Measurements from ENCODE around the gene ADD1.

ADD1 gene

DNA sequence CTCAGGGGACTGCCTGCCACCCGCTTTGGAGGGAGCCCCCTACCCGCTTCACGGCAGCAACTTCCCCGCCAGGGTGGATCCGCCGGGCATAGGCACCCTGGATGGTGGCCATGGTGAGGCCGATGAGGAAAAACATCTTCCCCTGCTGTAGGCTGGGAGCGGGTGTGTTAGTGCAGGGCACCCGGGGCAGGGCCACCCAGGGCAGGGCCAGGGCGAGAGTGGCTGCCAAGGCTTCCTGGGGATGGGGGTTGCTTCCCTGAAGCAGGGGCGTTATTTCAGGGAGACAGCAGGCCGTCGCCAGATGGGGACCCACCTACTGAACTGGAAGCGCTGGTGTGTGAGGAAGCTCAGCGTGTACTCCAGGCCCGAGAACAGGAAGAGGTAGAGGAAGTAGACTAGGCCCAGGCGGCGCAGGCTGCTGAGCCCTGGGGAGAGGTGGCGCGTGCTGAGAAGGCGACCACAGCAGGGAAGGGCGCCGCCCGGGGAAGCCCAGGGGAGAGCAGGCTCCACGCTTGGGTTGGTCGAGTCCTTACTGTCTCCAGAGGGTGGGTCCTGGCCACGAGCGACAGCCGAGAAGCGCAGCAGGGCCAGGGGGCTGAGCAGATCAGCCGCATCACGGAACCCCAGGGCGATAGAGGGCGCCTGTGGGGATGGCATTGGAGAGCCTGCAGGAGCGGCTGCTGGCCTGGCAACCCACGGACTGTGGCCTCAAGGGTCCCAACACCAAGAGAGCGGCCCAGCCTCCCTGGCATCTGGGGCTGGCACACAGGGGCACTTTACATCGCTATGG lies 88.1 kb downstream of the ADD1 start:
- TF ChIP-seq, protein P1, sequence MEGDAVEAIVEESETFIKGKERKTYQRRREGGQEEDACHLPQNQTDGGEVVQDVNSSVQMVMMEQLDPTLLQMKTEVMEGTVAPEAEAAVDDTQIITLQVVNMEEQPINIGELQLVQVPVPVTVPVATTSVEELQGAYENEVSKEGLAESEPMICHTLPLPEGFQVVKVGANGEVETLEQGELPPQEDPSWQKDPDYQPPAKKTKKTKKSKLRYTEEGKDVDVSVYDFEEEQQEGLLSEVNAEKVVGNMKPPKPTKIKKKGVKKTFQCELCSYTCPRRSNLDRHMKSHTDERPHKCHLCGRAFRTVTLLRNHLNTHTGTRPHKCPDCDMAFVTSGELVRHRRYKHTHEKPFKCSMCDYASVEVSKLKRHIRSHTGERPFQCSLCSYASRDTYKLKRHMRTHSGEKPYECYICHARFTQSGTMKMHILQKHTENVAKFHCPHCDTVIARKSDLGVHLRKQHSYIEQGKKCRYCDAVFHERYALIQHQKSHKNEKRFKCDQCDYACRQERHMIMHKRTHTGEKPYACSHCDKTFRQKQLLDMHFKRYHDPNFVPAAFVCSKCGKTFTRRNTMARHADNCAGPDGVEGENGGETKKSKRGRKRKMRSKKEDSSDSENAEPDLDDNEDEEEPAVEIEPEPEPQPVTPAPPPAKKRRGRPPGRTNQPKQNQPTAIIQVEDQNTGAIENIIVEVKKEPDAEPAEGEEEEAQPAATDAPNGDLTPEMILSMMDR (IDR thresholded peaks at IDR 0.05; ENCODE audit: low read depth, low read length), result no peak
- DNase-seq (ENCODE audit: extremely low read depth, low read depth), result no peak

DNA sequence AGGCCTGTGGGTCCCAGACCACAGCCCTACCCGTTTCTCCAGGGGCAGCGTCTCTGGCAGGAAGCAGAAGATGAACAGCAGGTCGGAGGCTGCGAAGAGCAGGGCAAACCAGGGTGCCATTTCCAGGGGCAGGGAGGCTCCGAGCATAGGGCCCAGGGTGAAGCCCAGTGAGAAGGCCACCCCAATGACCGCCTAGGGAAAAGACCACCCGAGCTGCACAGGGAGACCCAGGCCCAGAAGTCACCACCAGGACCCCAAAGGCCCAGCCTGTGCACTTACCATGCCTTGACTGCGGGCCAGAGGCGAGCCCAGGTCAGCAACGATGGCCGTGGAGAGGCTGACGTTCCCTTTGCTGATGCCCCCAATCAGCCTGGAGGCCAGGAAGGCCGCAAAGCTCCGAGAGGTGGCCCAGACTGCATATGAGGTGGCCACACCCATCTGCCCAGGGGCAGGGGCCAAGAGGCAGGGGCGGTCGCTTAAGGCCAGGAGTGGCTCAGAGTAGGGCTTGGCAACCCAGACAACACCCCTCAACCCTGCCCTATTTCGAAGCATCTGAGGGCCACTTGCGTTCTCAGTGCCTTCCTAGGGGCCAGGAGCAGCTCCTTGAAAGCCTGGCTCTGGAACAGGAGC lies 88.8 kb downstream of the ADD1 start:
- TF ChIP-seq, protein P1 (IDR thresholded peaks at IDR 0.05; ENCODE audit: low read depth, low read length), result no peak
- no peak for DNase-seq (ENCODE audit: extremely low read depth, low read depth)

DNA sequence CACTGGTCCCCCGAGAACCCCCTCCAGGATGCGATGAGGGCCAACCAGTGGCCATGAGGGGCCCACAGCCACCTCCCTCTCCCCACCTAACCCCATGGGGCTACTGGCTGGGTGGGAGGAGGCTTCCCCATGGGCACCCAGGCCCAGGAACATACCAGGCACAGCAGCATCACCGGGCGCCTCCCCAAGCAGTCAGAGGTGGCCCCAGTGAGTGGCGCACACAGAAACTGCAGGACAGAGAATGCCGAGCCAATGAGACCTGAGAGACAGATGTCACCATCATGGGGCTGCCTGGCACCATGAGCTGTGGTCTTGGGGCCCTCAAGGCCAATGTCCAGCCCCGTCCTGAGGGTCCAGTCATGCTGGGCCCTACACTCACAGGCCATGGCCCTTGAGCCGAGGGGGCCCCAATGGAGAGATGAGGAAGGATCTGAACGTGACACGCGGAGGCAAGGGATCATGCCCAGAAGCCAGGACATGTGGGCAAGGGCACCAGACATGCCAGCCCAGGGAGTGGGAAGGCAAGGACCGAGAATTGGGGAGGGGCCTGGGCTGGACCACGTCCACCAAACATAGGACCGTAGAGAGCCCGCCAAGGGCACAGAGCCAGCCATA lies 89.4 kb downstream of the ADD1 start:
- TF ChIP-seq, protein P1 (IDR thresholded peaks at IDR 0.05; ENCODE audit: low read depth, low read length), result no peak
- DNase-seq (ENCODE audit: extremely low read depth, low read depth), result no peak

DNA sequence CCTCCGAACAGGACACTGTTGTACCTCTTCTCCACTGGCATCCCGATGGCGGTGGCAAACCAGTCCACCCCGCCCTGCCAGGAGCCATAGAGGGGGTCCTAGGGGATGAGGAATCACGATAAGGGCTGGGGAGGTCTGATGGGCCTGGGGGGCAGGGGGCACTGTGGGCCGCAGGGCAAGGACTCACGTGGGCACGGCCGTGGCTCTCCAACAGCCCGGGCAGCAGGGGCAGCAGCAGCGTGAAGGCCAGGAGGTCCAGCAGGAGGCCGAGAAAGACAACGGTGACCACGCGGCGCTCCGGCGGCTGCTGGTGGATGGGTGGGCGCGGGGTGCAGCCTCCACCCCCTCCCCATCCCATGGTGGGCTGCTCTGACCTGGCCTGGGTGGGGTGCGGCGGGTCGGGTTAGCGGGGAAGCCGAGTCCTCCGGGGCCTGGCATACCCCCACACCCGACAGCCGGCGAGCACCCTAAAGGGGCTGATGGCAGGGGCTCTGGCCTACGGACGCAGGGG lies 90.0 kb downstream of the ADD1 start:
- TF ChIP-seq, protein P1 (IDR thresholded peaks at IDR 0.05; ENCODE audit: low read depth, low read length), result no peak
- DNase-seq (ENCODE audit: extremely low read depth, low read depth), result no peak

DNA sequence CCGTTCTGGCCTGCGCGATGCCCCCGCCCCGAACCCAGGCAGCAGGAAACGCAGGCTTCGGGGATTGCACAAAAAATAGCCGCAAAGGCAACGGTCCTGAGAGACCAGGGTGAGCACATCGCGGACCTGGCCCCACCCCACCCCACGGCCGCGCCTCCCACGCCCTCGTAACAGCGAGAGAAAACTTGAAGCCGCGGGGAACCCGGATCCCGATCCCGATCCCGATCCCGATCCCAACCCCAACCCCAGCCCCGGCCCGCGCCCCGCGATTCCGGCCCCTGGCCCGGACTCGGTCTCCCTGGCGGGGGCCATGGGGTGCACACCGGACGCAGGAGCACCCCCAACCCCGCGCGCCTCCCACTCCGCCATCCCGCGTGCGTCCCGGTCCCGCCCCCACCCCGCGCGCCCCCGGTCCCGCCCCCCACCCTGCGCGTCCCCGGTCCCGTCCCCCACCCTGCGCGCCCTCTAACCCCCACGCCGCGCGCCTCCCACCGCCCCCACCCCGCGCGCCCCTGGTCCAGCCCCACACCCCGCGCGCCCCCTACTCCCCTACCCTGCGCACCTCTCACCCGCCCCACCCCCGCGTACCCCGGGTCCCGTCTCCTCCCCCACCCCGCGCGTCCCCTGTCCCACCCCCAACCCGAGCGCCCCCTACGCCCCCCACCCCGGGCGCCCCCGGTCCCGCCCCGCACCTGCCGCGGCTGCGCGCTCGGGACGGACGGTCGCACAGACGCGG lies 90.6 kb downstream of the ADD1 start:
- TF ChIP-seq, protein P1 (IDR thresholded peaks at IDR 0.05; ENCODE audit: low read depth, low read length), result no peak
- no peak for DNase-seq (ENCODE audit: extremely low read depth, low read depth)

DNA sequence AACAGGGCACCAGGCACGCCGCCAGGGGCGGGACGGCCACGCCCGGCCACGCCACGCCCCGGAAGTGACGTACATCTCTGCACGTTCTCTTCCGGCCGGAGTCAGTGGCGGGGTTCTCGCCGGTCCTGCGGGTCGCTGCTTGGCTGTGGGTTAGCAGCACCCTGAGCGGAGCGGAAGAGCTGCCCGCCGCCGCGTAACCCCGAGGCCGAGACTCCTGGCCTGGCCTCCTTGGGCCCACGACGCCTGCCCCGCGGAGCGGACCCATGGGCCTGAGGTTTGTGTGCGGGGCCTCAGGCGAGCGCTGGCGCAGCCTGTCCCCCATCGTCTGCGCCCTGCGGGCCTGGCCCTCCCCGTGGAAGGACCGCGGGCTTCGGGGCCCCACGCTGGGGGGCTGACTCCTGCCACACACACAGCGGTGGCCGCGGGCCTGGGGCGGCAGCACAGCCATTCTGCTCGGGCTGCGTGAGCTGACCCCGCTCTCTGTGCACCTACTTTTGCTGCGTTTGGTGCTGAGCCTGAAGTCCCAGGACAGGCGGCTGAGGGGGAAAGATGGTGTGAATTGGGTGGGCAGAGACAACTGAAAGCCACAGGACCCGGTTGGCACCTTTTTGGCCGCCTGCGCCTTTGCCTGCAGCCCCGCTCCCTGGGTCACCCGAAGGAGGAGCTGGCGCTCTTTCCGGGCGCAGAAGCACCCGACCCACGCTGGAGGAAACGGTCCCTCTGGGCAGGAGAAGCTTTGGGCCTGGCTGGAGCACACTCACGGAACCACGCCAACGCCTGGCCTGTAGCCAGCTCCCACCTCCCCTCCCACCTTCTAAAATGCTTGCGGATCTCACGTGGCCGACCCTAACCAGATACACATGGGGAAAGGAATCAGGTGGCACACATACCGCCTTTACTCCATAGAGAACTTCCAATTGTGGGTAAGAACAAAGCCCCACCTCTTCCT lies 91.4 kb downstream of the ADD1 start:
- peak; percentile 65 for DNase-seq (ENCODE audit: extremely low read depth, low read depth)
- TF ChIP-seq, protein P1 (IDR thresholded peaks at IDR 0.05; ENCODE audit: low read depth, low read length), result no peak; the same call in 1 of the 2 replicates

Data from AG09319 (cell line).